Choroid plexus epithelial cell (primary cell): ENCODE data around the gene CEP20.
"Not testable (repeated sequence)": the region's sequence is repeated elsewhere in the genome, so short reads cannot be mapped to it uniquely, and the experiment has no call there.

Experiments
- DNase-seq: peaks from one replicate; pipeline ENCODE4 v3.0.0-alpha.2; 2010; ENCODE audit warnings: low read depth
- H3K4me3 ChIP-seq: 2 replicates; pipeline ENCODE4 v1.5.1; 2011; ENCODE audit warnings: low read depth, mild to moderate bottlenecking, control low read depth, low read length, moderate library complexity
- CTCF ChIP-seq: conservative IDR thresholded peaks from 2 replicates; pipeline ENCODE4 v1.5.1; 2011; ENCODE audit warnings: low read depth, mild to moderate bottlenecking, control low read depth, inconsistent platforms, low read length, moderate library complexity

The CEP20 gene

GRCh38 chr16:15888072-15888976 lies at the start of gene CEP20:
Gene CEP20, minus strand, starts transcription at chr16:15888603. Its CDS starts 18 bp downstream, at chr16:15888585.
- peak; percentile 14 for TF ChIP-seq CTCF
- H3K4me3 ChIP-seq, result peak within 1 kb of the TSS; percentile 97
- DNase-seq, result peak; percentile 99

- not testable (repeated sequence) for DNase-seq, H3K4me3 ChIP-seq
Observed at GRCh38 chr16:15936809-15937208, 48.4 kb upstream of the CEP20 start.

GRCh38 chr16:15934991-15935390 lies 46.6 kb upstream of the CEP20 start:
- no peak for DNase-seq
- H3K4me3 ChIP-seq, result no peak overlapping the region
- no peak for TF ChIP-seq CTCF

GRCh38 chr16:15933781-15934180 lies 45.4 kb upstream of the CEP20 start:
- no peak for TF ChIP-seq CTCF
- H3K4me3 ChIP-seq, result no peak overlapping the region
- DNase-seq, result no peak

- TF ChIP-seq CTCF, result no peak
- H3K4me3 ChIP-seq, result no peak overlapping the region
- DNase-seq, result no peak
Observed at GRCh38 chr16:15932939-15933338, 44.5 kb upstream of the CEP20 start.

- no peak for DNase-seq
- no peak overlapping the region for H3K4me3 ChIP-seq
Observed at GRCh38 chr16:15928261-15929104, 40.1 kb upstream of the CEP20 start.

More at GRCh38 chr16:15928261-15929104, 40.1 kb upstream of the CEP20 start:
- TF ChIP-seq CTCF, result no peak
